ENCODE measurements around the gene KTN1. TPM values are rescaled to one million over a fixed set of nuclear protein-coding genes. Genes with fewer than 3 reads are reported as not detected.

Gene KTN1
- total RNA-seq, 4 donors from 2014 or later: 130 to 176 (median 150) TPM

- 83 to 86% methylated on average over 7 of the region's 7 CpGs for WGBS, 2 donors
- no peak for TF ChIP-seq EP300 (IDR thresholded peaks at IDR 0.05)
- TF ChIP-seq POLR2A (IDR thresholded peaks at IDR 0.05): no peak
- no peak for TF ChIP-seq CTCF (IDR thresholded peaks at IDR 0.05)
- no peaks in the 10 kb centered on the region for H3K4me1 ChIP-seq
- no peak for DNase-seq (ENCODE audit: low spot score in 2 of 2)
- H3K9me3 ChIP-seq: peaks cover 0 to 2% (median 0%) of the 10 kb centered on the region in 4 donors
- no peak overlapping the region for H3K4me3 ChIP-seq
- H3K27ac ChIP-seq: no peak overlapping the region
- H3K27me3 ChIP-seq: no peaks in the 10 kb centered on the region
- peaks cover 0 to 9% (median 0%) of the 10 kb centered on the region in 3 donors for H3K36me3 ChIP-seq
Observed at GRCh38 chr14:55699131-55700057, 119.4 kb downstream of the KTN1 start.

- H3K4me3 ChIP-seq: no peak overlapping the region
- DNase-seq (ENCODE audit: low spot score in 2 of 2): no peak
- H3K27me3 ChIP-seq: no peaks in the 10 kb centered on the region
- WGBS, 2 donors: 97% methylated on average over 1 of the region's 1 CpG
- TF ChIP-seq EP300 (IDR thresholded peaks at IDR 0.05) (no peak), POLR2A (IDR thresholded peaks at IDR 0.05) (no peak), CTCF (IDR thresholded peaks at IDR 0.05) (no peak)
- peaks cover 0 to 2% (median 0%) of the 10 kb centered on the region in 4 donors for H3K9me3 ChIP-seq
- H3K4me1 ChIP-seq: no peaks in the 10 kb centered on the region
- no peak overlapping the region for H3K27ac ChIP-seq
- peaks cover 0 to 9% (median 0%) of the 10 kb centered on the region in 3 donors for H3K36me3 ChIP-seq
Observed at GRCh38 chr14:55701638-55702037, 121.6 kb downstream of the KTN1 start.

GRCh38 chr14:55702511-55702910, 122.5 kb downstream of the KTN1 start:
- no peak overlapping the region for H3K27ac ChIP-seq
- H3K27me3 ChIP-seq: no peaks in the 10 kb centered on the region
- 66% methylated on average over 6 of the region's 6 CpGs for WGBS, 2 donors
- H3K36me3 ChIP-seq: peaks cover 0 to 9% (median 0%) of the 10 kb centered on the region in 3 donors
- H3K4me1 ChIP-seq: peaks cover 0 to 6% (median 0%) of the 10 kb centered on the region in 4 donors
- H3K9me3 ChIP-seq: peaks cover 0 to 2% (median 0%) of the 10 kb centered on the region in 4 donors
- no peak for DNase-seq (ENCODE audit: low spot score in 2 of 2)
- TF ChIP-seq POLR2A (IDR thresholded peaks at IDR 0.05): no peak
- TF ChIP-seq EP300 (IDR thresholded peaks at IDR 0.05): no peak
- no peak for TF ChIP-seq CTCF (IDR thresholded peaks at IDR 0.05)
- no peak overlapping the region for H3K4me3 ChIP-seq

- DNase-seq (ENCODE audit: low spot score in 2 of 2): no peak
- Histone ChIP-seq H3K36me3 (peaks cover 0 to 9% (median 0%) of the 10 kb centered on the region in 3 donors), H3K9me3 (peaks cover 0 to 2% (median 0%) of the 10 kb centered on the region in 4 donors), H3K4me1 (peaks cover 0 to 10% (median 0%) of the 10 kb centered on the region in 4 donors), H3K4me3 (no peak overlapping the region), H3K27me3 (no peaks in the 10 kb centered on the region), H3K27ac (no peak overlapping the region)
- 88 to 100% methylated on average over 1 of the region's 1 CpG for WGBS, 2 donors
- TF ChIP-seq POLR2A (IDR thresholded peaks at IDR 0.05): no peak
- TF ChIP-seq EP300 (IDR thresholded peaks at IDR 0.05): no peak
- TF ChIP-seq CTCF (IDR thresholded peaks at IDR 0.05): no peak
Observed at GRCh38 chr14:55704654-55705053, 124.6 kb downstream of the KTN1 start.

Measured in tibial nerve (tissue), 4 donors.